WI38 (cell line): Measurements from ENCODE around the gene MGAT1.
"Not testable (repeated sequence)": the region's sequence is repeated elsewhere in the genome, so short reads cannot be mapped to it uniquely, and the experiment has no call there.

ENCODE experiments used
- H3K4me3 ChIP-seq: 2 replicates; pipeline ENCODE4 v1.5.1; 2011; ENCODE audit warnings: low read depth, mild to moderate bottlenecking, control low read depth, low read length
- TF ChIP-seq, protein P1 (sequence below): IDR thresholded peaks from 2 replicates; pipeline ENCODE4 v1.5.1; 2012; ENCODE audit warnings: low read depth, mild to moderate bottlenecking, control low read depth, low read length

MGAT1 gene

GRCh38 chr5:180792965-180793287, 9.7 kb downstream of the MGAT1 start:
- H3K4me3 ChIP-seq, result no peak overlapping the region
- TF ChIP-seq, protein P1, sequence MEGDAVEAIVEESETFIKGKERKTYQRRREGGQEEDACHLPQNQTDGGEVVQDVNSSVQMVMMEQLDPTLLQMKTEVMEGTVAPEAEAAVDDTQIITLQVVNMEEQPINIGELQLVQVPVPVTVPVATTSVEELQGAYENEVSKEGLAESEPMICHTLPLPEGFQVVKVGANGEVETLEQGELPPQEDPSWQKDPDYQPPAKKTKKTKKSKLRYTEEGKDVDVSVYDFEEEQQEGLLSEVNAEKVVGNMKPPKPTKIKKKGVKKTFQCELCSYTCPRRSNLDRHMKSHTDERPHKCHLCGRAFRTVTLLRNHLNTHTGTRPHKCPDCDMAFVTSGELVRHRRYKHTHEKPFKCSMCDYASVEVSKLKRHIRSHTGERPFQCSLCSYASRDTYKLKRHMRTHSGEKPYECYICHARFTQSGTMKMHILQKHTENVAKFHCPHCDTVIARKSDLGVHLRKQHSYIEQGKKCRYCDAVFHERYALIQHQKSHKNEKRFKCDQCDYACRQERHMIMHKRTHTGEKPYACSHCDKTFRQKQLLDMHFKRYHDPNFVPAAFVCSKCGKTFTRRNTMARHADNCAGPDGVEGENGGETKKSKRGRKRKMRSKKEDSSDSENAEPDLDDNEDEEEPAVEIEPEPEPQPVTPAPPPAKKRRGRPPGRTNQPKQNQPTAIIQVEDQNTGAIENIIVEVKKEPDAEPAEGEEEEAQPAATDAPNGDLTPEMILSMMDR, result no peak

GRCh38 chr5:180792287-180792964, 10.2 kb downstream of the MGAT1 start:
- H3K4me3 ChIP-seq, result no peak overlapping the region
- TF ChIP-seq, protein P1, result no peak

DNA sequence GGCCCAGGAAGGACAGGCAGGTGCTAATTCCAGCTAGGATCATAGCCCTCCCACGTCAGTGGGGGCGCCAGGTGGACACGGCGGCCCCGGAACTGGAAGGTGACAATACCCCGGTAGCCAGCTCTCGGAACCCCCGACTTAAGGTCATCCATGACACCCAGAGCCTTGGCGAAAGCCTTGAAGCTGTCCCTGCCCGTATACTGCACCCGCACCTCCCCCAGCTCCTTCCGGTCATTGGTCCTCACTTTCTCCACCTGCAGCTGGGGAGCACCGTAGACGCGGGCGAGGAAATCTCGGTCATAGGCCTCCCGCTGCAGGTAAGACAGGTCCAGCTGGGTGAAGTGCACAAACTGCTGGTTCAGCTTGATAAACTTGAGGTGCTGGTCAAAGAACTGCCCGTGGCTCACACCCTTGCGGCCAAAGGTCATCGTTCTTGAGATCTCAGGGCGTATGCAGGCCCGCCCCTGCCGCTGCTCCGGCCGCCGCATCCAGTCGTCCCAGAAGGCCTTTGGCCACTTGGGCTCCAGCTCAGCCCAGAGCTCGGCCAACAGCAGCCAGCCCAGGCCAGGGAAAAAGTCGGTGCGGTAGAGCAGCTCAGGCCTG, 10.9 kb downstream of the MGAT1 start:
- TF ChIP-seq, protein P1, result no peak
- no peak overlapping the region for H3K4me3 ChIP-seq

- no peak overlapping the region for H3K4me3 ChIP-seq
- TF ChIP-seq, protein P1, result no peak
These were observed 12.1 kb downstream of the MGAT1 start for GRCh38 chr5:180790524-180790923.

GRCh38 chr5:180790020-180790419, 12.6 kb downstream of the MGAT1 start:
- H3K4me3 ChIP-seq, result no peak overlapping the region
- TF ChIP-seq, protein P1, result no peak

- not testable (repeated sequence) for H3K4me3 ChIP-seq
These were observed 13.8 kb downstream of the MGAT1 start for GRCh38 chr5:180788651-180789410.

- TF ChIP-seq, protein P1, result no peak
- H3K4me3 ChIP-seq, result no peak overlapping the region
These were observed 14.7 kb downstream of the MGAT1 start for GRCh38 chr5:180787711-180788431.
